Muscle of arm (tissue), 14 donors: Measurements from ENCODE around the gene DGAT2L6. TPM values are rescaled to one million over a fixed set of nuclear protein-coding genes. Genes with fewer than 3 reads are reported as not detected.
A peak's percentile ranks its signal among the peaks of the same experiment; 100 is the strongest.

Experiments used
- DNase-seq: peaks from one replicate; pipeline ENCODE4 v3.0.0-alpha.2; 2013
- long read RNA-seq, 11 donors: transcript quantifications; one replicate each; lab custom pipeline, GENCODE V29; 2026
- polyA plus RNA-seq, 12 donors: library from polyadenylated mRNA; unstranded; fragments of 120-200 nt; gene quantifications; one replicate each; pipeline ENCODE4 v1.2.1, GENCODE V29; 2013; ENCODE audit not compliant: insufficient read length in 12 of 12

The DGAT2L6 gene
- polyA plus RNA-seq, result not detected
- long read RNA-seq, donor 1, result 0 reads
- long read RNA-seq, donor 2, result 0 reads
- long read RNA-seq, donor 3, result 0 reads
- long read RNA-seq, donor 4, result 0 reads
- long read RNA-seq, donor 5, result 0 reads
- long read RNA-seq, donor 6, result 0 reads
- long read RNA-seq, donor 7, result 0 reads
- long read RNA-seq, donor 8, result 0 reads
- long read RNA-seq, donor 9, result 0 reads
- long read RNA-seq, donor 10, result 0 reads
- long read RNA-seq, donor 11, result 0 reads

- DNase-seq, result no peak
These were observed at the start of gene DGAT2L6 for GRCh38 chrX:70176938-70177533. TSS of gene DGAT2L6 (plus strand) at chrX:70177483. CDS start at chrX:70177583, 100 bp downstream.

GRCh38 chrX:70128071-70128470 is 49.2 kb upstream of the DGAT2L6 start:
- no peak for DNase-seq

GRCh38 chrX:70129816-70130215 is 47.5 kb upstream of the DGAT2L6 start:
- DNase-seq, result no peak

- DNase-seq, result no peak
These were observed 45.1 kb upstream of the DGAT2L6 start for GRCh38 chrX:70132224-70132623.

- no peak for DNase-seq
These were observed 44.4 kb upstream of the DGAT2L6 start for GRCh38 chrX:70132877-70133302.

- DNase-seq, result peak; percentile 75
These were observed 43.8 kb upstream of the DGAT2L6 start, which contains the start of gene IGBP1 for GRCh38 chrX:70133303-70134115. TSS of gene IGBP1 (plus strand) at chrX:70133447. CDS start at chrX:70133948, 501 bp downstream.

- no peak for DNase-seq
These were observed 43.2 kb upstream of the DGAT2L6 start for GRCh38 chrX:70134116-70134477.

- no peak for DNase-seq
These were observed 38.7 kb upstream of the DGAT2L6 start for GRCh38 chrX:70138622-70139021.

- DNase-seq, result no peak
These were observed 37.5 kb upstream of the DGAT2L6 start for GRCh38 chrX:70139736-70140135.

- no peak for DNase-seq
These were observed 35.9 kb upstream of the DGAT2L6 start for GRCh38 chrX:70141373-70141772.

GRCh38 chrX:70166601-70167590 is 10.4 kb upstream of the DGAT2L6 start:
- DNase-seq, result no peak

GRCh38 chrX:70168238-70169188 is 8.8 kb upstream of the DGAT2L6 start:
- peak; percentile 15 for DNase-seq

- no peak for DNase-seq
These were observed 8.0 kb upstream of the DGAT2L6 start for GRCh38 chrX:70169281-70169680.

- no peak for DNase-seq
These were observed 5.7 kb upstream of the DGAT2L6 start for GRCh38 chrX:70171624-70172023.

GRCh38 chrX:70172221-70172620 is 5.1 kb upstream of the DGAT2L6 start:
- no peak for DNase-seq

- DNase-seq, result no peak
These were observed 4.3 kb upstream of the DGAT2L6 start for GRCh38 chrX:70172964-70173363.

- no peak for DNase-seq
These were observed 2.5 kb upstream of the DGAT2L6 start for GRCh38 chrX:70174754-70175153.

- no peak for DNase-seq
These were observed 1.9 kb upstream of the DGAT2L6 start for GRCh38 chrX:70175338-70175737.

GRCh38 chrX:70183091-70183490 is 5.8 kb downstream of the DGAT2L6 start:
- DNase-seq, result no peak

GRCh38 chrX:70190225-70190624 is 12.9 kb downstream of the DGAT2L6 start:
- no peak for DNase-seq
